NCI-H1048 (cell line): ENCODE data around the gene RCAN1.
"Not testable (repeated sequence)": the region's sequence is repeated elsewhere in the genome, so short reads cannot be mapped to it uniquely, and the experiment has no call there.

Experiments
- DNase-seq: peaks from one replicate; lab custom pipeline; 2025; lab: John Stamatoyannopoulos, UW

The RCAN1 gene

GRCh38 chr21:34514576-34515115 is 100.3 kb downstream of the RCAN1 start:
- no peak for DNase-seq

GRCh38 chr21:34513129-34513675 is 101.7 kb downstream of the RCAN1 start:
- DNase-seq = no peak

DNA sequence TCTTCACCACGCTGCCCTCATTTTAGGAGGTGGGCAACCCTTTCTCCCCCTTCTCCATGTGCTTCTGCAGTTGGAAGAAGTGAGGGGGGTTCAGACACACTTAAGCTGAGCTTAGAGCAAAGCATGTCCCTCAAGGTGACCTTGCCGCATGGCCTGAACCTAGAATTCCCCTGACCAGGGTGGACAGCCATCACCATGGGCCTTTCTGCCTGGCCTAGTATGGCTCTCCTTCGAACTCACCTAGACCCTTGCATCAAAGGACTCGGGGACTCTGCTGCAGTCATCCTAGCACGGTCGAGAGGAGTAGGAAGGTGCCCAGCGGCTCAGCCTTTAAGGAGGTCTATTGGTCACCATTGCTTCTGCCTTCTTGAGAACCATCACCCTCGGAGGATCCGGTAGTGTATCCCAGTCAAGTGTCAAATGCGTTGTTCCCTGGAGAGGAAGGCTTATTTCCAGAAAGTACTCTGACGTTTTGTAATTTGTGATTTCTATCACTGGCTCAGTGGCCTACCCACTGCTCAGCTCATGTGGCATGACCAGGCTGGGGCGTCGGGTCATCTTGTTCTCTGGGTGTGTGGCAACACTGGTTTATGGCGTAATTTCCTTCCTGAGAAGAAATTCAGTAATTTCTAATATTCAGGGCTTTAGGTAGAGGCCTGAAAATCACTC is 103.0 kb downstream of the RCAN1 start, which contains the start of gene KCNE1:
Gene KCNE1, minus strand, starts transcription at position 424 of the 669 bp plus-strand sequence. CDS start 62,576 bp downstream, outside the sequence.
- DNase-seq = no peak

DNA sequence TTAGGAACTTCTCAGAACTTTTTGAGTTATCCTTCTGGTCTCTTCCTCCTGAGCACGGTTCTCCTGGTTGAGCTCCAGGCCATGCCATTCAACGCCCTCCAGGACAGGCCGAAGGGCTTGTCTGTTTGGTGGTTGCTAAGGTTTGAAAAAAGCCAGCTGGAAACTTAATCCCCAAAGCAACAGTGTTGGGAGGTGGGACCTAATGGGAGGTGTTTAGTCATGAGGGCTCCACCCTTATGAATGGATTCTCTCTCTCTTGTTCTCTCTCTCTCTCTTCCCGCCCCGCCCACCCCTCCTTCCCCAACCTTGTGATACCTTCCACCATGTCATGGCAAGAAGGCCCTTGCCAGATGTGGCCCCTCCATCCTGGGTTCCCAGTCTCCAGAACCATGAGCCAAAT is 103.7 kb downstream of the RCAN1 start:
- no peak for DNase-seq

GRCh38 chr21:34510148-34511142 is 104.5 kb downstream of the RCAN1 start:
- DNase-seq = peak; percentile 27

GRCh38 chr21:34509151-34509550 is 105.8 kb downstream of the RCAN1 start:
- DNase-seq = no peak

- DNase-seq = no peak
Observed at GRCh38 chr21:34504595-34504994, 110.3 kb downstream of the RCAN1 start.

- DNase-seq = no peak
Observed at GRCh38 chr21:34502480-34503106, 112.3 kb downstream of the RCAN1 start.

- DNase-seq = no peak
Observed at GRCh38 chr21:34501716-34502115, 113.2 kb downstream of the RCAN1 start.

DNA sequence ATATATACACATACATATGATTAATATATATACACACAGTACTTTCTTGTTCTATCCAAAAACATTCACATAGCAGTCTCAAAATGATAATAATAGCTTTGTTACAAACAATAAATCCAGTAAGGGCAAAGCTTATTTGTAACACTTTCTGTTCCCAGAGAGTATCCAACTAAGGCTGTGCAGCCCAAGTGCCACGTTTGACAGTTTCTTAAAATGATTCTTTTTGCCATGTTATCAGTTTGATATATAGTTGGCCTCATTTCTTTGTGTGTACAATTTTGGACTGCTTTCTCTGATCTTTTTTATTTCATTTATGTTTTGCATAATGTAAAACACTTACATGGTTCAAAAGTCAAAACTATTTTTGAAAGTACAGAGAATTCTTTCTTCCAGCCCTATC is 114.7 kb downstream of the RCAN1 start:
- no peak for DNase-seq

DNA sequence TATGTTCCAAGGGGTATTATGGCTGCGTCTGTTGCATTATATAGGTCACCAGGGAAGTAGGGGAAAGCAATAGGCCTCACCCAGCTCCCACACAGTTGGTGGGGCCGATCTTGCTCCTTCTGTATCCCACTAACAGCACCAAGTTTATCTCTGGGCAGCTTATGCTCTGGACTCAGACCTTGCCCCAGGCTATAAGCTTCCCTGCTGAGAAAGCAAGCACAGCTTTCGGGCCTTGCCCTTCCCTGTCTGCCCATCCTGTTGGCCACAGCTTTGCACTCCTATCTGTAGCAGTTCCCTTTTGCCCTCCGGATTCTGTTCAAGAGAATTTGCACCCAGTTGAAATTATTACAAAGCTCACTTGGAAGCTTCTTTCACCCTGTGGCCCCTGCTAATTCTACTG is 115.8 kb downstream of the RCAN1 start:
- DNase-seq = no peak

DNA sequence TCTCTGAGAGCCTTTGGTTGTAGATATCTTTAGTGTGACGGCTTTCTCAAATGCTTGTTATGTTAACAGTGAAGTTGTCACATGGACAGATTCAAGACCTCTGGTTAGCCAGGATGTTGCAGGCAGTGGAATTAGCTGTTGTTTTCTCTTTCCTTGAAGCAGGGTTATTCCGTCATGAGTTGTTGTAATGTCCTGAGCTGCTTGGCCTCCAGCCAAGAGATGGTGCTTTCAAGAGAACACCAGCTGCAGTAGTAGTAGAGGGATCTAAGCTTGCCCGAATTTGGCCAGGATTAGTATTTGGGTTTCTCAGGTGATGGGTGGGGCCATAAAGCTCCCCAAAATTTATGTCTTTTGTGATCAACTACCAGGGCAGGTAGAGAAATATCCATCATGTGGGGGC is 116.3 kb downstream of the RCAN1 start:
- DNase-seq = no peak

GRCh38 chr21:34483854-34484253 is 131.1 kb downstream of the RCAN1 start:
- not testable (repeated sequence) for DNase-seq

GRCh38 chr21:34483435-34483834 is 131.5 kb downstream of the RCAN1 start:
- DNase-seq = not testable (repeated sequence)

DNA sequence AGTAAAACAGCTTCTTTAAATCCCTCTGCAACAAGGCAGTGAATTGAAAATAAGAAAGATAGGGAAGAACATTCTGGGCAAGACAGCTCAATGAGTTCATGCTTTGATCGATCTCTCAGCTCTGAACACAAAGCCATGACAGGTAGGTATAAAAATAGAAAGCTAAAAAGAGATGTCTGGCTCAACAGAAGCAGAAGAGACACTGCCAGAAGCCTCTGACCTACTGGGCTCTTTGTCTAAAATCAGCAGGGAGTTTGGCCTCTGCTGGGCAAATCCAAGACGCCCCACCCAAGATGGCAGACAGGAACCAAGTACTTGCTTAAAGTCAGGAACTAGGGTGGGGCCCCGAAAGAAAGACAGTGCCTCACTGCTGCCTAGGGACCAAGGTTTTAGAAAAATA is 147.6 kb downstream of the RCAN1 start:
- not testable (repeated sequence) for DNase-seq
